Dermis lymphatic vessel endothelial cell (primary cell): ENCODE data around the gene OR5M3. TPM values are rescaled to one million over a fixed set of nuclear protein-coding genes. Genes with fewer than 3 reads are reported as not detected.

Source experiments
- total RNA-seq: library from RNA; depleted of rRNA; stranded (reverse); fragments of >200 nt; gene quantifications from 2 replicates; pipeline ENCODE4 v1.2.1, GENCODE V29; 2014

Gene OR5M3
- total RNA-seq = not detected in 2 replicates

DNA sequence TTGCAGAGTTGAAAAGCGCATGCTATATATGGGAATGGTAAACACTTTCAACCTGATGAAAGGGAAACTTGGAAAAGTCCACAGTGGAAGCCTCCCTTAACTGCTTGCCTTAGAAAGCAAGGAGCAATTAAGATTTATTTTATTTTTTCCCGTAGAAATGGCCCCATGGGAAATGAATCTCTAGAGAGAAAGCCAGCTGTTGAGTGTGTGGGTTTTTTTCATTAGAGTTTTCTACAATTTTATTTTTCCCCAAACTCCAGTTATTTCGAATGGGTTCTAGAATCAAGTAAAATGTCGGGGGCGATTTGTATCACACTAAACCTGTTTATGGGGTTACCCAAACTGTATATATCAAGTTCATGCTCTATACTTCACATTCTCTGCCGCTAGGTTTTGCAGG is at the start of gene OR5M3:
OR5M3 (minus strand) TSS at position 101 of the 400 bp plus-strand sequence. CDS start 2,855 bp downstream, outside the sequence.

DNA sequence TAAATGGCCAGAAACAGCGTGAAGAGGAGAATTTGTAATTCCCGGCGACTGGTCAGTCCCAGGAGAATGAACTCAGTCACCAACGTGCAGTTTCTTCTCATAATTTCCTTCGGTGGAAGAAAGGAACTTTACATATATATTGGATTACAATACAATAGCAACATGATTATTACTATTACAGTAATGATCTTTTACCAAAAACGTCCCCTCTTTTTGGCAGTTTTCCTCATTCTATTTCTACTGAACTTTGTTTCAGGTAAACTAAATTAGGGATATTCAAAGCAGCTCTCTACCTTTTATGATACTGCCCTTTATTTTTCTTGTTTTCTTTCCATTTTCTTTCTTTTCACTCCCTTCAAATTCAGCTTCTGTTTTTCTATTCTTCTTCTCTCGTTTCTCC is 18.1 kb upstream of the OR5M3 start, which contains the start of gene OR5M8:
OR5M8 (minus strand) TSS at position 101 of the 400 bp plus-strand sequence; CDS start at position 101, 0 bp downstream.

Other genes with a start within 250 kb of the OR5M3 start
- not detected in 2 replicates for gene OR5T2, start 239.1 kb downstream of the OR5M3 start, total RNA-seq
- gene OR5T3, start 221.1 kb downstream of the OR5M3 start, total RNA-seq = not detected in 2 replicates
- gene OR5T1, start 199.2 kb downstream of the OR5M3 start, total RNA-seq = not detected in 2 replicates
- gene OR8H1, start 181.1 kb downstream of the OR5M3 start, total RNA-seq = not detected in 2 replicates
- not detected in 2 replicates for gene OR8K3, start 158.2 kb downstream of the OR5M3 start, total RNA-seq
- gene OR8K1, start 127.3 kb downstream of the OR5M3 start, total RNA-seq = not detected in 2 replicates
- not detected in 2 replicates for gene OR8J1, start 119.1 kb downstream of the OR5M3 start, total RNA-seq
- not detected in 2 replicates for gene OR8U1, start 97.7 kb downstream of the OR5M3 start, total RNA-seq
- not detected in 2 replicates for gene OR5AL1, start 60.7 kb downstream of the OR5M3 start, total RNA-seq
- gene OR5M8, start 18.0 kb upstream of the OR5M3 start, total RNA-seq = not detected in 2 replicates
- gene OR5M11, start 69.9 kb upstream of the OR5M3 start, total RNA-seq = not detected in 2 replicates
- not detected in 2 replicates for gene OR5M10, start 104.4 kb upstream of the OR5M3 start, total RNA-seq
- not detected in 2 replicates for gene OR5M1, start 141.5 kb upstream of the OR5M3 start, total RNA-seq
- not detected in 2 replicates for gene OR5AP2, start 169.1 kb upstream of the OR5M3 start, total RNA-seq
- gene OR5AR1, start 190.3 kb upstream of the OR5M3 start, total RNA-seq = not detected in 2 replicates
- gene OR9G1, start 225.7 kb upstream of the OR5M3 start, total RNA-seq = not detected in 2 replicates